Heart left ventricle (tissue), 16 donors: ENCODE results near the gene SH2D5. TPM values are rescaled to one million over a fixed set of nuclear protein-coding genes. Genes with fewer than 3 reads are reported as not detected.

ENCODE experiments used
- ATAC-seq, 4 donors: fragments of 200-7000 bp; cut with Tn5 transposase; one replicate each; pipeline ENCODE4 v1.9.1; 2020 to 2022; ENCODE audit warnings: moderate library complexity in 4 of 4, mild to moderate bottlenecking in 3 of 4, moderate number of reproducible peaks in 1 of 4
- DNase-seq, 5 donors: peaks; one replicate each; pipeline ENCODE4 v3.0.0-alpha.2; 2020
- H3K27ac ChIP-seq, 12 donors: fragments of 200-600 bp; sonication (generic) in 4 of 12; one replicate each; pipeline versions ENCODE4 v1.5.0 to v1.8.0; 2016 to 2022; ENCODE audit warnings: mild to moderate bottlenecking in 2 of 12
- H3K27me3 ChIP-seq, 9 donors: fragments of 200-600 bp; sonication (generic) in 2 of 9; one replicate each; pipeline versions ENCODE4 v1.5.1 to v1.8.0; 2016 to 2022; ENCODE audit warnings: mild to moderate bottlenecking in 3 of 9
- H3K36me3 ChIP-seq, 9 donors: fragments of 200-600 bp; sonication (generic) in 2 of 9; one replicate each; pipeline versions ENCODE4 v1.5.0 to v1.8.0; 2018 to 2022; ENCODE audit warnings: mild to moderate bottlenecking in 2 of 9
- H3K4me1 ChIP-seq, 12 donors: fragments of 200-600 bp; sonication (generic) in 4 of 12; one replicate each; pipeline versions ENCODE4 v1.5.0 to v1.8.0; 2016 to 2022; ENCODE audit warnings: mild to moderate bottlenecking in 3 of 12
- H3K4me3 ChIP-seq, 12 donors: fragments of 200-600 bp; sonication (generic) in 4 of 12; one replicate each; pipeline versions ENCODE4 v1.5.0 to v1.8.0; 2017 to 2022; ENCODE audit warnings: mild to moderate bottlenecking in 9 of 12, moderate library complexity in 4 of 12
- H3K9me3 ChIP-seq, 12 donors: fragments of 200-600 bp; sonication (generic) in 4 of 12; one replicate each; pipeline versions ENCODE4 v1.5.0 to v1.8.0; 2016 to 2022; ENCODE audit warnings: mild to moderate bottlenecking in 1 of 12
- POLR2A ChIP-seq, 2 donors: fragments of 450-650 bp; IDR thresholded peaks; one replicate each; pipeline ENCODE4 v1.6.1; 2017; ENCODE audit warnings: antibody characterized with exemption in 2 of 2, mild to moderate bottlenecking in 2 of 2, moderate library complexity in 2 of 2
- WGBS, 4 donors: extraction: QIAGEN DNeasy Blood & Tissue Kit in 2 of 4; methylation state at CpG; one replicate each; pipeline versions ENCODE4 v1.1.5 to v1.1.7; 2013 to 2018; 5-methylcytosine and 5-hydroxymethylcytosine counted together
- intact Hi-C, 10 donors: fragments of 100-400 bp; cut with DNase I; formaldehyde crosslinking; loops; one replicate each; pipeline versions ENCODE4 v1.11.1 to v1.14.2; 2022
- polyA plus RNA-seq, 2 donors: library from polyadenylated mRNA; stranded (reverse); fragments of 200-250 nt; gene quantifications; one replicate each; pipeline ENCODE4 v1.2.3, GENCODE V29; 2013
- total RNA-seq, 9 donors: library from RNA; depleted of rRNA in 2 of 9; stranded (reverse); fragments of >200 nt in 2 of 9; fragmentation: NEBNext Ultra II Directional in 3 of 9; extraction: Animal tissue kit (Norgen Biotek cat#: 25700) in 3 of 9; gene quantifications; one replicate each; pipeline versions ENCODE4 v1.1.0 to v1.2.4, GENCODE V29; 2016 to 2023
- TF ChIP-seq, protein P1 (sequence below), 12 donors: fragments of 200-600 bp; sonication (generic) in 4 of 12; IDR thresholded peaks; one replicate each; pipeline versions ENCODE4 v1.5.0 to v1.8.0; 2018 to 2022; ENCODE audit warnings: antibody characterized with exemption in 12 of 12, mild to moderate bottlenecking in 5 of 12
- donor health status: ischemic (EF 13 %, LVEDD 7.1; RV severe dilation, severe dysfunction).
- donor health status: healthy with polysubstance abuse.
- donor health status: DM: no; HTN: yes; CAD: no.
- donor health status: DM: no; HTN: no; CAD: no.
- donor health status: ischemic (EF 25% LVEDD 6.9; RV normal size, moderate dysfunction).
- donor health status: ischemic (EF 25% LVEDD 5.7; RV mildly dilated, moderate dysfunction).
- donor health status: healthy.
- donor health status: DM: yes; HTN: yes; CAD: no.
- donor health status: ischemic (EF 35%, LVEDD 5.7; RV mildly dilated, moderate dysfunction).
- donor health status: nonischemic (EF 11% LVEDD 7.7; RV severe dilation, severe dysfunction).
- donor health status: DM: yes; HTN: yes; CAD: no.
- donor health status: PGD.
- donor health status: ischemic (EF 29% LVEDD 5.4; RV normal size, mild dysfunction).
- donor health status: nonischemic (EF 23%, LVEDD 6.1; RV moderate dilation, normal function).

SH2D5 gene
- total and polyA plus RNA-seq, 11 donors: 0.30 to 12.4 (median 0.67) TPM; not detected in 8

- Histone ChIP-seq H3K4me1 (no peaks in the 10 kb centered on the region), H3K36me3 (no peaks in the 10 kb centered on the region), H3K4me3 (no peak overlapping the region), H3K9me3 (no peaks in the 10 kb centered on the region), H3K27me3 (peaks cover 0 to 26% (median 5%) of the 10 kb centered on the region in 9 donors), H3K27ac (no peak overlapping the region)
- DNase-seq: no peak
- TF ChIP-seq POLR2A (IDR thresholded peaks at IDR 0.05): no peak
- TF ChIP-seq, protein P1, sequence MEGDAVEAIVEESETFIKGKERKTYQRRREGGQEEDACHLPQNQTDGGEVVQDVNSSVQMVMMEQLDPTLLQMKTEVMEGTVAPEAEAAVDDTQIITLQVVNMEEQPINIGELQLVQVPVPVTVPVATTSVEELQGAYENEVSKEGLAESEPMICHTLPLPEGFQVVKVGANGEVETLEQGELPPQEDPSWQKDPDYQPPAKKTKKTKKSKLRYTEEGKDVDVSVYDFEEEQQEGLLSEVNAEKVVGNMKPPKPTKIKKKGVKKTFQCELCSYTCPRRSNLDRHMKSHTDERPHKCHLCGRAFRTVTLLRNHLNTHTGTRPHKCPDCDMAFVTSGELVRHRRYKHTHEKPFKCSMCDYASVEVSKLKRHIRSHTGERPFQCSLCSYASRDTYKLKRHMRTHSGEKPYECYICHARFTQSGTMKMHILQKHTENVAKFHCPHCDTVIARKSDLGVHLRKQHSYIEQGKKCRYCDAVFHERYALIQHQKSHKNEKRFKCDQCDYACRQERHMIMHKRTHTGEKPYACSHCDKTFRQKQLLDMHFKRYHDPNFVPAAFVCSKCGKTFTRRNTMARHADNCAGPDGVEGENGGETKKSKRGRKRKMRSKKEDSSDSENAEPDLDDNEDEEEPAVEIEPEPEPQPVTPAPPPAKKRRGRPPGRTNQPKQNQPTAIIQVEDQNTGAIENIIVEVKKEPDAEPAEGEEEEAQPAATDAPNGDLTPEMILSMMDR (IDR thresholded peaks at IDR 0.05): no peak
- WGBS, 4 donors: 78 to 80% (median 79%) methylated on average over 20 to 29 of the region's 29 CpGs
- intact Hi-C loops: no loop called here
- ATAC-seq: no peak
Observed at GRCh38 chr1:20711285-20712214, 21.0 kb downstream of the SH2D5 start.

DNA sequence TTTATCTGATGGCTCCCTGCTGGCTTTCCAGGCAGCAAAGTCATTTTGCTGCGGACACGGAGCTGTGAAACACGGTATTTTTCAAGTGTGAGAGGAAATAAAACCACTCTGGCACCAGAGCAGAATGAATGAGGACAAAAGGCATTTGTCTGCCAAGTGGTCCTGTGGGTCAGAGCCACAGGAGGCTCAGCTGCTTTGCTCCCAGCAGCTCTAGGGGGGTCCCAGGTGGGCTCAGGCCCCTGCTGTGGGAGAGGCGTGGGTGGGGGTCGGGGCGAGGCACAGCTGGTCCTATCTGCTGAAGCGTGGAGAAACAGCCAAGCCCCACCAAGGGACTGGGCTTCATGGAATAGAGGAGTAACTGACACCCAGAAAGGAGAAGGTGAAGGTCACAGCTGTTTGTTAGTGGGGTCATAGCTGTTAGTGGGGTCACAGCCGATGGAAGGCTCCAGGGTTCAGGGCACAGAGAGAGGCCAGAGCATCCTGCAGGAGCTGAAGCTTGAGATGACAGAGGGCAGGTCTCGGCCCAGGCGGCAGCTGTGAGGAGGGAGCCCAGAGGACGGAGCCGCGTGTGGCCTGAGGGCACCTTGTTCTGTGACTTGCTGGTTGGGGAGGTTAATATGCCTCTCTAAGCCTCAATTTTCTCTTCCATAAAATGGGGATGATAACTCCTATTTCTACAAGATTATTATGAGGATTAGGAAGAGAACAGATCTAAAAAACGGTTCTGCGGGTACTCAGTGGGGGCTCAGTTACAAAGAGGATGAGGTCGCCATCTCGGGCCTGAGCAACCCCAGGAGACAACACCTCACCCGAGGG lies 21.8 kb downstream of the SH2D5 start:
- intact Hi-C loops: no loop called here
- H3K4me1 ChIP-seq: no peaks in the 10 kb centered on the region
- WGBS, 4 donors: 67 to 74% (median 71%) methylated on average over 18 of the region's 18 CpGs
- no peak overlapping the region for H3K27ac ChIP-seq
- no peaks in the 10 kb centered on the region for H3K36me3 ChIP-seq
- ATAC-seq (no peak), DNase-seq (no peak)
- H3K27me3 ChIP-seq: peaks cover 0 to 19% (median 0%) of the 10 kb centered on the region in 9 donors
- H3K9me3 ChIP-seq: no peaks in the 10 kb centered on the region
- no peak for TF ChIP-seq POLR2A (IDR thresholded peaks at IDR 0.05)
- TF ChIP-seq, protein P1 (IDR thresholded peaks at IDR 0.05): no peak
- no peak overlapping the region for H3K4me3 ChIP-seq

DNA sequence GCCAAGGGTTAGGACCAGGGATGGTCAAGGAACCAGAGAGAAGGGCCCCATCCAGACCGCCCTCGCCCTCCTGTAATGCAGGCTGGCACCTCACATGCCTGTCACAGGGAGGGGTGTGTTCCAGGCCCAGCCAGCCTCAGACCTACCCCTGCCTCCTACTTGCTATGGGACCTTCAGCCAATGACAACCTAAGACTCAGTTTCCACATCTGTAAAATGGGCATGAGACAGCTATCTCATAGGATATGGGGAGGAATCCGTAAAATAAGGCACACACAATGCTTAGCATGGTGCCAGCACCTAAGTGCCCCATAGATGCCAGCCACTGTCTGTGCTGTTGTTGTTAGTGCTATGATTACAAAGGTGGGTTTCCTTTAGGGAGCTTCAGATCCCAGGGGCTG lies 22.6 kb downstream of the SH2D5 start:
- TF ChIP-seq, protein P1 (IDR thresholded peaks at IDR 0.05): no peak
- no peak for TF ChIP-seq POLR2A (IDR thresholded peaks at IDR 0.05)
- Histone ChIP-seq H3K27me3 (peaks cover 0 to 12% (median 0%) of the 10 kb centered on the region in 9 donors), H3K4me1 (no peaks in the 10 kb centered on the region), H3K9me3 (no peaks in the 10 kb centered on the region), H3K36me3 (no peaks in the 10 kb centered on the region), H3K27ac (no peak overlapping the region), H3K4me3 (no peak overlapping the region)
- DNase-seq: no peak
- intact Hi-C loops: no loop called here
- peak in 1 of 4 donors; percentile 16 for ATAC-seq
- WGBS, 4 donors: 96 to 98% (median 97%) methylated on average over 2 to 3 of the region's 3 CpGs

- intact Hi-C loops: no loop called here
- no peaks in the 10 kb centered on the region for H3K9me3 ChIP-seq
- DNase-seq (no peak), ATAC-seq (no peak)
- no peak for TF ChIP-seq POLR2A (IDR thresholded peaks at IDR 0.05)
- TF ChIP-seq, protein P1 (IDR thresholded peaks at IDR 0.05): no peak
- H3K36me3 ChIP-seq: no peaks in the 10 kb centered on the region
- no peaks in the 10 kb centered on the region for H3K4me1 ChIP-seq
- whole genome bisulfite sequencing, 4 donors: 82 to 87% (median 84%) methylated on average over 5 of the region's 5 CpGs
- H3K27ac ChIP-seq: no peak overlapping the region
- H3K27me3 ChIP-seq: peaks cover 0 to 12% (median 0%) of the 10 kb centered on the region in 9 donors
- H3K4me3 ChIP-seq: no peak overlapping the region
Observed at GRCh38 chr1:20708891-20709290, 23.6 kb downstream of the SH2D5 start.
